ENCODE data around the gene DLGAP1. TPM values are rescaled to one million over a fixed set of nuclear protein-coding genes. Genes with fewer than 3 reads are reported as not detected.

The DLGAP1 gene
- total and polyA plus RNA-seq, 2 of the 8 experiments (the other 6 are each of a cell fraction or from before 2014, with no cell fraction given): 11.8 to 16.9 TPM

- TF ChIP-seq, protein P1, sequence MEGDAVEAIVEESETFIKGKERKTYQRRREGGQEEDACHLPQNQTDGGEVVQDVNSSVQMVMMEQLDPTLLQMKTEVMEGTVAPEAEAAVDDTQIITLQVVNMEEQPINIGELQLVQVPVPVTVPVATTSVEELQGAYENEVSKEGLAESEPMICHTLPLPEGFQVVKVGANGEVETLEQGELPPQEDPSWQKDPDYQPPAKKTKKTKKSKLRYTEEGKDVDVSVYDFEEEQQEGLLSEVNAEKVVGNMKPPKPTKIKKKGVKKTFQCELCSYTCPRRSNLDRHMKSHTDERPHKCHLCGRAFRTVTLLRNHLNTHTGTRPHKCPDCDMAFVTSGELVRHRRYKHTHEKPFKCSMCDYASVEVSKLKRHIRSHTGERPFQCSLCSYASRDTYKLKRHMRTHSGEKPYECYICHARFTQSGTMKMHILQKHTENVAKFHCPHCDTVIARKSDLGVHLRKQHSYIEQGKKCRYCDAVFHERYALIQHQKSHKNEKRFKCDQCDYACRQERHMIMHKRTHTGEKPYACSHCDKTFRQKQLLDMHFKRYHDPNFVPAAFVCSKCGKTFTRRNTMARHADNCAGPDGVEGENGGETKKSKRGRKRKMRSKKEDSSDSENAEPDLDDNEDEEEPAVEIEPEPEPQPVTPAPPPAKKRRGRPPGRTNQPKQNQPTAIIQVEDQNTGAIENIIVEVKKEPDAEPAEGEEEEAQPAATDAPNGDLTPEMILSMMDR (IDR thresholded peaks at IDR 0.05; ENCODE audit: control extremely low read depth in 1 of 3, insufficient read depth in 1 of 3, low read depth in 1 of 3, low read length in 3 of 3): no peak
- peak; percentile 34 to 87 for TF ChIP-seq BCL11A (IDR thresholded peaks at IDR 0.05; ENCODE audit: low read depth in 2 of 2, low read length in 2 of 2)
- TF ChIP-seq JUN (IDR thresholded peaks at IDR 0.05; ENCODE audit: low read depth, low read length): 0 out of 2 replicates have a peak, but pooled peaks have one; percentile 2
- peak in 1 of 2 experiments; percentile 87; a peak in 1 of 3 replicates for TF ChIP-seq EP300 (IDR thresholded peaks at IDR 0.05; ENCODE audit: borderline replicate concordance in 1 of 2, low read depth in 2 of 2, low read length in 2 of 2)
- TF ChIP-seq POLR2A (IDR thresholded peaks at IDR 0.05; ENCODE audit: control extremely low read depth in 1 of 2, low read depth in 2 of 2, low read length in 2 of 2): peak in 1 of 2 experiments; percentile 65; a peak in 1 of 3 replicates
- peak; percentile 88 for TF ChIP-seq TEAD4 (IDR thresholded peaks at IDR 0.05; ENCODE audit: low read depth, low read length)
- TF ChIP-seq TBP (IDR thresholded peaks at IDR 0.05; ENCODE audit: low read depth, low read length): peak; percentile 51; the same call in 1 of the 2 replicates
- peak in 1 of 2 experiments; percentile 83; a peak in 2 of 4 replicates for TF ChIP-seq SIN3A (conservative IDR thresholded peaks at IDR 0.05 in 1 of 2, IDR thresholded peaks at IDR 0.05 in 1 of 2; ENCODE audit: low read depth in 1 of 2, low read length in 2 of 2)
- TF ChIP-seq GTF2F1 (IDR thresholded peaks at IDR 0.05; ENCODE audit: borderline replicate concordance, low read depth, low read length): no peak
- no peak for TF ChIP-seq CHD1 (IDR thresholded peaks at IDR 0.05; ENCODE audit: low read depth, low read length)
- peak; percentile 78 for TF ChIP-seq SP1 (IDR thresholded peaks at IDR 0.05; ENCODE audit: low read depth, low read length)
- TF ChIP-seq ASH2L (IDR thresholded peaks at IDR 0.05; ENCODE audit: low read length): peak; percentile 27
- TF ChIP-seq, protein P2, sequence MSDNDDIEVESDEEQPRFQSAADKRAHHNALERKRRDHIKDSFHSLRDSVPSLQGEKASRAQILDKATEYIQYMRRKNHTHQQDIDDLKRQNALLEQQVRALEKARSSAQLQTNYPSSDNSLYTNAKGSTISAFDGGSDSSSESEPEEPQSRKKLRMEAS (IDR thresholded peaks at IDR 0.05): no peak
- peak; percentile 93 for TF ChIP-seq TCF12 (IDR thresholded peaks at IDR 0.05; ENCODE audit: low read depth, low read length)
- peak; percentile 93 for TF ChIP-seq NANOG (IDR thresholded peaks at IDR 0.05; ENCODE audit: insufficient read depth, low read depth, low read length, poor library complexity, severe bottlenecking)
- peak; percentile 97 for TF ChIP-seq CEBPB (IDR thresholded peaks at IDR 0.05; ENCODE audit: low read depth, low read length)
Measured at GRCh38 chr18:4119127-4119648, 335.9 kb downstream of the DLGAP1 start (continued).
